ENCODE results near the gene TRABD2B.

The TRABD2B gene

GRCh38 chr1:47992720-47993415 is 4.3 kb downstream of the TRABD2B start:
- DNase-seq: no peak

- DNase-seq: no peak
Observed at GRCh38 chr1:47991673-47992072, 5.5 kb downstream of the TRABD2B start.

GRCh38 chr1:47991187-47991586 is 6.0 kb downstream of the TRABD2B start:
- no peak for DNase-seq

GRCh38 chr1:47990286-47990685 is 6.9 kb downstream of the TRABD2B start:
- DNase-seq: no peak

GRCh38 chr1:47987601-47988000 is 9.6 kb downstream of the TRABD2B start:
- DNase-seq: no peak

GRCh38 chr1:47986761-47987200 is 10.4 kb downstream of the TRABD2B start:
- DNase-seq: no peak

- no peak for DNase-seq
Observed at GRCh38 chr1:47985018-47985417, 12.2 kb downstream of the TRABD2B start.

- peak in 1 of 2 donors; percentile 2 for DNase-seq
Observed at GRCh38 chr1:47984175-47984789, 12.9 kb downstream of the TRABD2B start.

GRCh38 chr1:47983691-47984090 is 13.5 kb downstream of the TRABD2B start:
- DNase-seq: no peak

GRCh38 chr1:47981667-47982350 is 15.4 kb downstream of the TRABD2B start:
- no peak for DNase-seq

- DNase-seq: no peak
Observed at GRCh38 chr1:47980501-47980900, 16.7 kb downstream of the TRABD2B start.

GRCh38 chr1:47979724-47980123 is 17.5 kb downstream of the TRABD2B start:
- no peak for DNase-seq

GRCh38 chr1:47978486-47978885 is 18.7 kb downstream of the TRABD2B start:
- no peak for DNase-seq

- DNase-seq: no peak
Observed at GRCh38 chr1:47976728-47977127, 20.5 kb downstream of the TRABD2B start.

GRCh38 chr1:47976267-47976666 is 20.9 kb downstream of the TRABD2B start:
- DNase-seq: no peak

GRCh38 chr1:47975302-47975921 is 21.8 kb downstream of the TRABD2B start:
- no peak for DNase-seq

- no peak for DNase-seq
Observed at GRCh38 chr1:47972864-47973432, 24.2 kb downstream of the TRABD2B start.

- no peak for DNase-seq
Observed at GRCh38 chr1:47971385-47972160, 25.6 kb downstream of the TRABD2B start.

- no peak for DNase-seq
Observed at GRCh38 chr1:47970882-47971281, 26.3 kb downstream of the TRABD2B start.

GRCh38 chr1:47969478-47969877 is 27.7 kb downstream of the TRABD2B start:
- no peak for DNase-seq

- no peak for DNase-seq
Observed at GRCh38 chr1:47968556-47968888, 28.7 kb downstream of the TRABD2B start.

GRCh38 chr1:47967864-47968555 is 29.2 kb downstream of the TRABD2B start:
- DNase-seq: no peak
